Measurements from ENCODE around the gene BUB1B. TPM values are rescaled to one million over a fixed set of nuclear protein-coding genes. Genes with fewer than 3 reads are reported as not detected.

BUB1B gene
- total RNA-seq, 1 donor: 2.2 TPM

- no peaks in the 10 kb centered on the region for H3K4me1 ChIP-seq (ENCODE audit: insufficient read depth, low read length)
- H3K79me2 ChIP-seq (ENCODE audit: insufficient read depth, low read length): no peaks in the 10 kb centered on the region
- no peak overlapping the region for H3K4me2 ChIP-seq (ENCODE audit: insufficient read depth, low read length)
- H4K20me1 ChIP-seq (ENCODE audit: insufficient read depth, low read length): no peaks in the 10 kb centered on the region
- no peak overlapping the region for H3K4me3 ChIP-seq (ENCODE audit: insufficient read depth, low read length)
- no peak overlapping the region for H3K27ac ChIP-seq (ENCODE audit: low read depth, low read length)
- H3K36me3 ChIP-seq (ENCODE audit: insufficient read depth, low read length): peaks cover 25% of the 10 kb centered on the region
- no peak for TF ChIP-seq CTCF (IDR thresholded peaks at IDR 0.05; ENCODE audit: extremely low read depth, low read depth, low read length)
- no peaks in the 10 kb centered on the region for H3K27me3 ChIP-seq (ENCODE audit: insufficient read depth, low read length)
- H3K9me3 ChIP-seq (ENCODE audit: low read depth, low read length): no peaks in the 10 kb centered on the region
- no peak for DNase-seq (ENCODE audit: insufficient read length, low spot score, missing footprints)
- no peak overlapping the region for H2AFZ ChIP-seq (ENCODE audit: low read length)
Measured at GRCh38 chr15:40219801-40220200, 58.9 kb downstream of the BUB1B start.

GRCh38 chr15:40222131-40222530 lies 61.3 kb downstream of the BUB1B start:
- Histone ChIP-seq H3K9me3 (ENCODE audit: low read depth, low read length) (no peaks in the 10 kb centered on the region), H2AFZ (ENCODE audit: low read length) (no peak overlapping the region), H3K4me1 (ENCODE audit: insufficient read depth, low read length) (no peaks in the 10 kb centered on the region), H3K4me3 (ENCODE audit: insufficient read depth, low read length) (no peak overlapping the region), H3K79me2 (ENCODE audit: insufficient read depth, low read length) (no peaks in the 10 kb centered on the region), H3K27me3 (ENCODE audit: insufficient read depth, low read length) (no peaks in the 10 kb centered on the region), H3K4me2 (ENCODE audit: insufficient read depth, low read length) (no peak overlapping the region), H3K27ac (ENCODE audit: low read depth, low read length) (no peak overlapping the region), H3K36me3 (ENCODE audit: insufficient read depth, low read length) (peaks cover 25% of the 10 kb centered on the region), H4K20me1 (ENCODE audit: insufficient read depth, low read length) (no peaks in the 10 kb centered on the region)
- no peak for TF ChIP-seq CTCF (IDR thresholded peaks at IDR 0.05; ENCODE audit: extremely low read depth, low read depth, low read length)
- DNase-seq (ENCODE audit: insufficient read length, low spot score, missing footprints): no peak

- no peak overlapping the region for H3K4me2 ChIP-seq (ENCODE audit: insufficient read depth, low read length)
- H4K20me1 ChIP-seq (ENCODE audit: insufficient read depth, low read length): no peaks in the 10 kb centered on the region
- no peak overlapping the region for H2AFZ ChIP-seq (ENCODE audit: low read length)
- no peak for TF ChIP-seq CTCF (IDR thresholded peaks at IDR 0.05; ENCODE audit: extremely low read depth, low read depth, low read length)
- no peaks in the 10 kb centered on the region for H3K9me3 ChIP-seq (ENCODE audit: low read depth, low read length)
- no peak for DNase-seq (ENCODE audit: insufficient read length, low spot score, missing footprints)
- peaks cover 5% of the 10 kb centered on the region for H3K36me3 ChIP-seq (ENCODE audit: insufficient read depth, low read length)
- H3K27me3 ChIP-seq (ENCODE audit: insufficient read depth, low read length): no peaks in the 10 kb centered on the region
- no peak overlapping the region for H3K27ac ChIP-seq (ENCODE audit: low read depth, low read length)
- H3K79me2 ChIP-seq (ENCODE audit: insufficient read depth, low read length): no peaks in the 10 kb centered on the region
- no peak overlapping the region for H3K4me3 ChIP-seq (ENCODE audit: insufficient read depth, low read length)
- H3K4me1 ChIP-seq (ENCODE audit: insufficient read depth, low read length): no peaks in the 10 kb centered on the region
Measured at GRCh38 chr15:40226736-40227135, 65.9 kb downstream of the BUB1B start.

- Histone ChIP-seq H3K9me3 (ENCODE audit: low read depth, low read length) (no peaks in the 10 kb centered on the region), H3K36me3 (ENCODE audit: insufficient read depth, low read length) (no peaks in the 10 kb centered on the region), H3K27me3 (ENCODE audit: insufficient read depth, low read length) (no peaks in the 10 kb centered on the region), H4K20me1 (ENCODE audit: insufficient read depth, low read length) (no peaks in the 10 kb centered on the region), H3K27ac (ENCODE audit: low read depth, low read length) (no peak overlapping the region), H3K4me3 (ENCODE audit: insufficient read depth, low read length) (no peak overlapping the region), H3K79me2 (ENCODE audit: insufficient read depth, low read length) (no peaks in the 10 kb centered on the region), H3K4me2 (ENCODE audit: insufficient read depth, low read length) (no peak overlapping the region), H2AFZ (ENCODE audit: low read length) (no peak overlapping the region), H3K4me1 (ENCODE audit: insufficient read depth, low read length) (no peaks in the 10 kb centered on the region)
- TF ChIP-seq CTCF (IDR thresholded peaks at IDR 0.05; ENCODE audit: extremely low read depth, low read depth, low read length): no peak
- no peak for DNase-seq (ENCODE audit: insufficient read length, low spot score, missing footprints)
Measured at GRCh38 chr15:40229316-40229715, 68.4 kb downstream of the BUB1B start.

Data from osteoblast (primary cell).